Central memory CD8-positive, alpha-beta T cell (primary cell): ENCODE results near the gene MBTPS1.

Experiments used
- ATAC-seq: fragments of 150-1000 bp; cut with Tn5 transposase; replicated peaks from 2 replicates; pipeline ENCODE4 v1.10.0; 2022; ENCODE audit warnings: mild to moderate bottlenecking, moderate FRiP score, moderate number of reproducible peaks; ENCODE audit not compliant: poor library complexity, severe bottlenecking; ENCODE audit errors: extremely low read depth
- DNase-seq, 2 donors: peaks; one replicate each; pipeline ENCODE4 v3.0.0; 2021; ENCODE audit warnings: low spot score in 2 of 2
- H3K27ac Mint-ChIP-seq: one replicate; pipeline ENCODE4 v1.8.0; 2022; ENCODE audit warnings: low read depth, mild to moderate bottlenecking, moderate library complexity, mixed read lengths
- H3K27me3 Mint-ChIP-seq: one replicate; pipeline ENCODE4 v1.8.0; 2022; ENCODE audit warnings: mixed read lengths
- H3K36me3 Mint-ChIP-seq: one replicate; pipeline ENCODE4 v1.8.0; 2022; ENCODE audit warnings: mild to moderate bottlenecking, moderate library complexity, mixed read lengths; ENCODE audit not compliant: insufficient read depth
- H3K4me1 Mint-ChIP-seq: one replicate; pipeline ENCODE4 v1.8.0; 2022; ENCODE audit warnings: mixed read lengths
- H3K4me3 Mint-ChIP-seq: one replicate; pipeline ENCODE4 v1.8.0; 2022; ENCODE audit warnings: mild to moderate bottlenecking, moderate library complexity, mixed read lengths
- H3K9me3 Mint-ChIP-seq: one replicate; pipeline ENCODE4 v1.8.0; 2022; ENCODE audit warnings: mixed read lengths

Gene MBTPS1

DNA sequence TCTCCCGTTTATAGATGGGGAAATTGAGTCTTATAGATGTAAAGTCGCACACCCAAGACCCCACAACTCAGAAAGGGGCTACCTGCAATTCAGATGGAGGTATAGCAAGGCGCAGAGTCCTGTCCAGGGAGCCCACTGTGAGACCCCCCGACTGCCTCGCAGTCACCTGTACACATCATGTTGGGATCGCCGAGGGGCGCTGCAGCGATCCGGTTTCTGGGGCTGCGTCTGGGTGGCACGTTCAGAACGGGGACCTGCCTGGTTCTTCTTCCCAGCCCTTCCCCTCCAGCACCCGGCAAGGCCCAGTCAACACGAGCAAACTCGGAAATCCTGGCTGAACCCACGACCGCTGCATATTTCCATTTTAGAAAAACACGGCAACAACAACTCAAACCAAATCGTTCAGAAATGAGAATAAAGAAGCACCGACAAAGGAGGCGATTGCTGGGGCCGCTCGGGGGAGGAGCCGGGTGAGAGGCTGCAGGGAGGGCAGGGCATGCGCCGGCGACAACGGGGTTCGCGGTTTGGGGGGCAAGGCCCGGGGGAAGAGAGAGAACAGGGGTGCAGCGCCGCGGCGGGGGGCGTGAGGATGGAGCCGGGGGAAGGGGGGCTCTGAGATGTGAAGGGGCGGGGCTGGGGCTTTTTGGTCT, 27.6 kb upstream of the MBTPS1 start:
- Mint-ChIP-seq H3K4me3 (peak overlapping the region; percentile 95), H3K27me3 (peaks cover 11% of the 10 kb centered on the region), H3K9me3 (no peaks in the 10 kb centered on the region), H3K36me3 (peaks cover 9% of the 10 kb centered on the region), H3K27ac (peak overlapping the region; percentile 93), H3K4me1 (peaks cover 23% of the 10 kb centered on the region)
- ATAC-seq = peak; percentile 60
- peak; percentile 15 to 27 for DNase-seq

DNA sequence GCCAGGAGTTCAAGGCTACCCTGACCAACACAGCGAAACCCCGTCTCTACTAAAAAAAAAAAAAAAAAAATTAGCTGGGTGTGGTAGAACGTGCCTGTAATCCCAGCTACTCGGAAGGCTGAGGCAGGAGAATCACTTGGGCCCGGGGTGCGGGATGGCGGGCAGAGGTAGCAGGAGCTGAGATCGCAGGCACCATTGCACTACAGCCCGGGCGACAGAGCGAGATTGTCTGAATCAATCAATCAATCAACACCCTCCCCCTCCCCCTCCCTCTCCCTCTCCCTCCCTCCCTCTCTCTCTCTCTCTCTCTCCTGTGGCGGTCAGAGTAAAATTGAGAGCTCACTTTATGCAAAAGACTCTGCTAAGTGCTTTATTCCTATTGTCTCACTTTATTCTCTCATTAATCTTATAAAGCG, 27.1 kb upstream of the MBTPS1 start:
- no peaks in the 10 kb centered on the region for H3K9me3 Mint-ChIP-seq

DNA sequence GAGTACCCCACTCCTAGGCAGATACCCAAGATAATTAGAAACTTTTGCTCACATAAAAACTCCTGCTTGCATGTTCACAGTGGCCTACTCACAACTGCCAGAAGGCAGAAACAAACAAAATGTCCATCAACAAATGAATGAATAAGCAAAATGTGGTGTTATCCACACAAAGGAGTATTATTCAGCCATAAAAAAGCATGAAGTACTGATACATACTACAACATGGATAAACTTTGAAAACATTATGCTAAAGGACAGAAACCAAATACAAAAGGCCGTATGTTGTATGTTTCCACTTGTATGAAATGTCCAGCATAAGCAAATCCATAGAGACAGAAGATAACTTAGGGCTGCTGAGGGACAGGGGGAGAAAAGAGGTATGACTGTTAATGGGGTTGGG, 26.3 kb upstream of the MBTPS1 start:
- H3K27me3 Mint-ChIP-seq = peaks cover under 1% of the 10 kb centered on the region
- H3K4me1 Mint-ChIP-seq = peaks cover 31% of the 10 kb centered on the region
- peaks cover 9% of the 10 kb centered on the region for H3K36me3 Mint-ChIP-seq
- no peak overlapping the region for H3K27ac Mint-ChIP-seq
- H3K9me3 Mint-ChIP-seq = no peaks in the 10 kb centered on the region
- H3K4me3 Mint-ChIP-seq = peak overlapping the region; percentile 31
- ATAC-seq = no peak
- DNase-seq = no peak

More for the DNA sequence above, 27.1 kb upstream of the MBTPS1 start:
- Mint-ChIP-seq H3K4me3 (peak overlapping the region; percentile 95), H3K36me3 (peaks cover 9% of the 10 kb centered on the region), H3K4me1 (peaks cover 29% of the 10 kb centered on the region), H3K27me3 (peaks cover 8% of the 10 kb centered on the region), H3K27ac (peak overlapping the region; percentile 93)
- no peak for ATAC-seq
- DNase-seq = no peak

DNA sequence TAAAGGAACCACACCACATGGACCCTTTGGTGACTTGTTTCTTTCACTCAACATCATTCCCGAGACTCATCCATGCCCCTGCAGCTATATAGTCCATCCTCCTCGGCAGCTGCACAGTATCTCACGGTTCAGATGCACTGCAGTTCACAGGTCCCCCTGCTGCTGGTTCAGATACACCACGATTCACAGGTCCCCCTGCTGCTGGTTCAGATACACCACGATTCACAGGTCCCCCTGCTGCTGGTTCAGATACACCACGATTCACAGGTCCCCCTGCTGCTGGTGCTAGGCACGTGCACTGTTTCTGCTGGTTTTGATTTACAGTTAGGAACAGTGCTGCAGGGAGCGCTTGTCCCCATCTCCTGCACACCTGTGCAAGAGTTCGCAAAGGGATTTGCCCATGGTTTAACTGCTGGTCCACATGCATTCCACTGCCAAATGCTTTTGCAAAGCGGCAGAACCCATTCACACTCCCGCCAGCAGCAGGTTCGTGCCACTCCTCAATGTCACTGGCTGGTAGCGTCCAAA, 24.5 kb upstream of the MBTPS1 start:
- H3K27me3 Mint-ChIP-seq = no peaks in the 10 kb centered on the region
- ATAC-seq (no peak), DNase-seq (no peak)
- no peak overlapping the region for H3K4me3 Mint-ChIP-seq
- no peak overlapping the region for H3K27ac Mint-ChIP-seq
- H3K36me3 Mint-ChIP-seq = peaks cover 9% of the 10 kb centered on the region
- H3K4me1 Mint-ChIP-seq = peaks cover 41% of the 10 kb centered on the region
- no peaks in the 10 kb centered on the region for H3K9me3 Mint-ChIP-seq

DNA sequence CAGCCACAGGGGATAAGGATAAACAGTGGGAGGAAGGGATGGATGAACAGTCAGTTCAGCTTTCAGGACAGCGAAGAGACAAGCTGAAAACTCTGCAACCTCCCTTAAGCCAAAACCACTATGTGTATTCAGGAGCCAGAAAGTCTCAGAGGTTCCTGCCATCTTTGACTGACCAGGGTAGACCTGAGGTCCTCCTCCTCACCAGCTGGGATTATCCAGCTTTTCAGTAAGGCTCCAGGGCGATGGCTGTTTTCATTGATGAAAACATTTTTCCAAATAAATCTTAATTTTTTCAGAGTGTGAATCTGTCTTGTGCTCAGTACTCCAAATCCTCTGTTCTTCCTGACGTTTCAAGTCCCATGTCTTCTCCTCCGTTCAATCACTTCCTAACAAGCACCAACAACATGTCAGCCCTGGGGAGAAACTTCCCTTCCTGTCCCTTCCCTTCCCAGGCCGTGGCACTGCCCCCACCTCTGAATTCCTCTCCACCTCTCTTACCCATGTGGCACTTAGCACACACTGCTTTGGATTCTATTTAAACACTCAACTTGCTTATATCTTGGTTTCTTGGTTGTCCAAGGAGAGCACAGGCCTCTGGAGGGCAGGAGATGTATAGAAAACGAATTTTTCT, 23.0 kb upstream of the MBTPS1 start:
- no peak for ATAC-seq
- H3K36me3 Mint-ChIP-seq = peaks cover 8% of the 10 kb centered on the region
- no peak overlapping the region for H3K4me3 Mint-ChIP-seq
- no peaks in the 10 kb centered on the region for H3K9me3 Mint-ChIP-seq
- DNase-seq = no peak
- H3K27ac Mint-ChIP-seq = no peak overlapping the region
- H3K27me3 Mint-ChIP-seq = no peaks in the 10 kb centered on the region
- H3K4me1 Mint-ChIP-seq = peaks cover 48% of the 10 kb centered on the region

DNA sequence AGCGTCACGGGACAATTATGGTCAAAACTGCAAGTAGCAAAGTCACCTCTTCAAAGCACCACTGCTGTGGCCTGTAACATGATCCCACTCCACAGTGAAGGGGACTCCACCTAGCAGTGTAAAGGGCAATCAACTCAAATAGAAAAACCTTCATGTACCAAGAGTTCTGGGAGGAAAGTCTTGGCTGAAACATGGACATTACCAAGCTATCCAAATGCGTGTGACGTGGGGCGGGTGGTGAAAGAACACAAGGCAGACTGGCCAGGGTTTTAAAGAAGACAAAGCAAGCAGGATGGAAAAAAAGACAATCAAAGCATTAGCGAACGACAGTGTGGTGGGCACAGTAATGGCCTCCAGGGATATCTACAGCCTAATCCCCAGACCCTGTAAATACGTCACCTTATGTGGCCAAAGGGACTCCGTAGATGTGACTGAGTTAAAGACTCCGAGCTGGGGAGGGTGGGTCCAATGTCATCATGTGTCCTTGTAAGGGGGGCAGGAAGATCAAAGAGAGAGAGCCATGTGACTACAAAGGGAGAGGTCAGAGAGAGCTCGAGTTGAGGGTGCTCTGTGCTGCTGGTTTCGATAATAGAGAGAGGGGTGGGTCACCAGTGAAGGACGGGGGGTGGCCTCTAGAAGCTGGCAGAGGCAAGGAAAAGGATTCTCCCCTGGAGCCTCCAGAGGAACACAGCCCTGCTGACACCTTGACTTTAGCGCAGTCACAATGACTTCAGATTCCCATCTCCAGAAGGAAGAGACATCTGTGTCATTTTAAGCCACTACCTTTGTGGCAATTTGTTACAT, 22.3 kb upstream of the MBTPS1 start:
- no peaks in the 10 kb centered on the region for H3K9me3 Mint-ChIP-seq
- no peak overlapping the region for H3K27ac Mint-ChIP-seq
- no peak overlapping the region for H3K4me3 Mint-ChIP-seq
- no peaks in the 10 kb centered on the region for H3K27me3 Mint-ChIP-seq
- H3K36me3 Mint-ChIP-seq = peaks cover under 1% of the 10 kb centered on the region
- peaks cover 42% of the 10 kb centered on the region for H3K4me1 Mint-ChIP-seq
- ATAC-seq (no peak), DNase-seq (no peak)

DNA sequence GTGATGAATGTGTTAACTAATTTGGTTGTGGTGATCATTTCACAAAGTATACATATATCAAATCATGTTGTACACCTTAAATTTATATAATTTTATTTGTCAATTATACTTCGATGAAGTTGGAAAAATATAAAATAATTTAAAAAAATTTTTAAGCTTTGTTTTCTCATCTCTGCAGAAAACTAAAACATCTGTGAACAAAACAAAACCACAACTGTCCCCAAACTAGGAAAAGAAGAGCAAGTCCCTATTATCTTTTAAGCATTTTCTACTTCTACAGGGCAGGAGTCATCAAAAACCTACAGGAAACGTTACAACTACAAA, 21.7 kb upstream of the MBTPS1 start:
- no peaks in the 10 kb centered on the region for H3K36me3 Mint-ChIP-seq
- no peak overlapping the region for H3K27ac Mint-ChIP-seq
- H3K4me3 Mint-ChIP-seq = no peak overlapping the region
- no peak for ATAC-seq
- no peak for DNase-seq
- H3K9me3 Mint-ChIP-seq = no peaks in the 10 kb centered on the region
- H3K27me3 Mint-ChIP-seq = no peaks in the 10 kb centered on the region
- H3K4me1 Mint-ChIP-seq = peaks cover 40% of the 10 kb centered on the region

DNA sequence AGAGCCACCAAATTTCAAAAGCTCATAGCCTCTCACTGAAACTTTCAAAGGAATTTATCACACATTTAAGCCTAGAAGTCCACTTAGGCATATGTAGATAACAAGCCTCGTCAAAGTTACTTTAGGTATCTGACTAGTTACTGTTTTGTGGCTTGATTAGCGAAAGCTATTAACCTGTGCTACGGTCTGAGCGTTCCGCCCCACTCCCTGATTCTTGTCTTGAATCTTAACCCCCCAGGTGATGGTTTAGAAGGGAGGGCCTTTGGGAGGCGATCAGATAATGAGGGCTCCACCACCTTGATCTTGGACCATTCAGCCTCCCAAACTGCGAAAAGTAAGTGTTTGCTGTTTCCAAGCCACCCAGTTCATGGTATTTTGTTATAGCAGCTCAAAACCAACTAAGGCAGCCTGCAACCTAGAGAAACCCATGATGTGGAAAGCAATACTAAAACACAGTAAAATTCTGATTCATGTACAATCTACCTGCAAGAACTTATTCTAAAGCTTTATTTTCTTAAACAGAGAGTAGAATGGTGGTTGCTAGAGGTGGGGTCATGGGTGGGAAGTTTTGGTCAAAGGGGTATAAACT, 21.1 kb upstream of the MBTPS1 start:
- Mint-ChIP-seq H3K9me3 (no peaks in the 10 kb centered on the region), H3K27me3 (no peaks in the 10 kb centered on the region), H3K4me3 (no peak overlapping the region), H3K36me3 (no peaks in the 10 kb centered on the region), H3K27ac (no peak overlapping the region), H3K4me1 (peaks cover 34% of the 10 kb centered on the region)
- DNase-seq (no peak), ATAC-seq (no peak)

DNA sequence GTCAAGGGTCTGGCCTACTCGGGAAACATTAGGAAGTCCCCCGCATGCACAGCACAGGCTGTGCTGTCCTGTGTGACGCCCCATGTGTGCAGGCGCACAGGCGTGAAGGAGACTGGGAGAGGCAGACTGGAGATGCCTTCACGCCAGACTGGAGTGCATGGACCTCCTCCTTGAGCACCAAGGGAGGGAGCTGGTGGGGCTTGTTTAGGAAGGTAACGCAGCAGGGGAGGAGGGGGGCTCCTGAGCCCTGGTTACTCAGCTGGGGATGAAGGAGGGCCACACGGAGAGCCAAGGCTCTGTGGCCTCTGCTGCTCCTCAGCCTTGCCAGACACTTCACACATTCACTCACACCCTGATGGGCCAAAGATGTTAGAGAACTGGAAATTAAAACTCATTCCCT, 20.5 kb upstream of the MBTPS1 start:
- H3K4me1 Mint-ChIP-seq = peaks cover 32% of the 10 kb centered on the region
- no peak for DNase-seq
- no peak overlapping the region for H3K4me3 Mint-ChIP-seq
- no peaks in the 10 kb centered on the region for H3K27me3 Mint-ChIP-seq
- no peaks in the 10 kb centered on the region for H3K9me3 Mint-ChIP-seq
- H3K27ac Mint-ChIP-seq = no peak overlapping the region
- no peaks in the 10 kb centered on the region for H3K36me3 Mint-ChIP-seq
- ATAC-seq = no peak

DNA sequence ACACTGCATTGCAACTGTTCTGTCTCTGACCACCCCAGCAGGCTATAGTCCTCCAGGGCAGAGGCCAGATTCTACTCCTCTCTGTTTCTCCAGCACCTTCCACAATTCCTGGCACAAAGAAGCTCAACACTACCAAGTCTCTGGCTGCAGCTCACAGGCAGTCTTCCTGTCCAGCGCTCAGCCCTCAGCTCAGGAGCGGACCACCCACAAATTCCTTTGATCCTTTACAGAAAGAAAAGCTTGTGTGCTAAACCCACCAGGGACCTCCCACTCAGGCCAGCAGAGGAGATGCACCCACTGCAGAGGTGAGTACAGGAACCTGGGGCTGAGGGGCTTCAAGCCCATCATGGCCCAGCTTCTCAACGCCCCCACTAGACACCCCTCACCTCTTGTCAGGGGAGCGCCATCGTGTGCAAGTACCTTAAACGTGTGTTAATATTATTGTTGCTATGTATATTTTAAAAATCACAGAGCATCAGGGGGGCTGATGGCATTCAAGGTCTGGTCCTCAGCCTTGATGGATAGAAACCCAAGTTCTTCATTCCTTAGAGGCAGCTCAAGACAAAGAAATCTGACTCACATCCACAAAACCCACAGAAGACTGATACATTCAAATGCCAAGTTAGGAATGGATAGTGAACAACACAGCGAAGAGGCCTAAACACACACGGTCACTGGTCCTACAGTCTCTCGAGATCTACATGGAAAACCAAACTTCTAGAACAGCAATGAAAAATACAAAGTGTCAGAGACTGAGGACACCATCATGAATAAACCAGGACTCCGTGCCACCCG, 19.8 kb upstream of the MBTPS1 start:
- ATAC-seq (no peak), DNase-seq (no peak)
- H3K4me3 Mint-ChIP-seq = no peak overlapping the region
- no peak overlapping the region for H3K27ac Mint-ChIP-seq
- no peaks in the 10 kb centered on the region for H3K27me3 Mint-ChIP-seq
- peaks cover 3% of the 10 kb centered on the region for H3K36me3 Mint-ChIP-seq
- H3K9me3 Mint-ChIP-seq = no peaks in the 10 kb centered on the region
- peaks cover 28% of the 10 kb centered on the region for H3K4me1 Mint-ChIP-seq

DNA sequence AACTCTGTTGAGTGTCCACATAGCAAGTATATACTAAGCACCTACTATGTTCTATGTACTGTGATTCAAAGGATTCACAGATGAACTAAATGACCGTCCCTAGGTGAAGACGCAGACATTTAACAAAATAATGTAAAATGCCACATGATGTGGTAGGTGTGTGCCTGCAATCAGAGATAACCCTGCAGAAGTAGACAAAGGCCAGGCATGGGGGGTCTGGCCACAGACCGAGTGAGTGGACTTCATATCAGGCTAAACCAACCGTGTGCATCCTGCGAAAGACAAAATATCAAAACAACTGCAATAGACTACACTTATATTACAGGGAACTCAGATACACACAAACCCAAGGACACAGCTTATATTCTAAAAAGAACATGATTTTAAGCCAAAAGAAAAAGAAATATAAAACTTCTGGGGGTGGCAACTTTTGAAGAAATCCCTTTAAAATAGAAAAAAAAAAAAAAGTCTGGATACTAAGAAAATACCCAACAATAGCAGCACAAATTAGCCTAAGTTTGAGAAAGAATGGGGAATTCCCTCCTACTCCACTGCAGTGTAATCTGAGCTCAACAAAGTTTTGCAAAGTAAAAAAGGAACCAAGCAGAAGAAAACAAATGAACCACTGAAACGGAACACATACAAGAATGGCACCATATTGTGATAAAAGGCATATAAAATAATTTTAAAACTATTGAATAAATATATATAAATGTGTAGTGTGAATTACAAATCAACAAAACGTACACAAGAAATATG, 16.0 kb upstream of the MBTPS1 start:
- ATAC-seq (no peak), DNase-seq (no peak)
- peaks cover 12% of the 10 kb centered on the region for H3K36me3 Mint-ChIP-seq
- no peaks in the 10 kb centered on the region for H3K27me3 Mint-ChIP-seq
- peaks cover 17% of the 10 kb centered on the region for H3K4me1 Mint-ChIP-seq
- no peaks in the 10 kb centered on the region for H3K9me3 Mint-ChIP-seq
- no peak overlapping the region for H3K4me3 Mint-ChIP-seq
- no peak overlapping the region for H3K27ac Mint-ChIP-seq
